RPMI7951 (cell line): ENCODE data around the gene OR14C36. TPM values are rescaled to one million over a fixed set of nuclear protein-coding genes. Genes with fewer than 3 reads are reported as not detected.
A peak's percentile ranks its signal among the peaks of the same experiment; 100 is the strongest.
"Not testable (repeated sequence)": the region's sequence is repeated elsewhere in the genome, so short reads cannot be mapped to it uniquely, and the experiment has no call there.

ENCODE experiments used
- DNase-seq: peaks from one replicate; pipeline ENCODE4 v3.0.0-alpha.2; 2012; ENCODE audit warnings: low read depth
- total RNA-seq: library from RNA; depleted of rRNA; stranded (reverse); fragments of >200 nt; shearing (Covaris generic); gene quantifications from 2 replicates; pipeline ENCODE4 v1.2.3, GENCODE V29; 2014; rRNA removed

OR14C36 gene
- total RNA-seq = not detected in 2 replicates

DNA sequence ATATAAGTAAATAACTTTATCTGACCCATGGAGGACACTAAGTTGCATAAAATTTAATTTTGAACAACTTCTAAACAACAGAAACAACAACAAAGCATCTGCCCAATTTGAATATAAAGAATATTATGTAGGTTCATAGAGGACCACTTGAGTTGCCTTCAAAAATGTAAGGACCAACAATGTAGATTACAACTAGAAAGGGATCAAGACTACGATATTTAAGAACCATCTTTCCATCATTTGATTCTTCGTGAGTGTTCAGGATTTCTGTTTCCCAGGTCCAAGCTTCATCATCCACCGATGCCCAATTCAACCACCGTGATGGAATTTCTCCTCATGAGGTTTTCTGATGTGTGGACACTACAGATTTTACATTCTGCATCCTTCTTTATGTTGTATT, at the start of gene OR14C36:
OR14C36 (plus strand) TSS at position 301 of the 400 bp plus-strand sequence; CDS start at position 301, 0 bp downstream.
- no peak for DNase-seq

DNA sequence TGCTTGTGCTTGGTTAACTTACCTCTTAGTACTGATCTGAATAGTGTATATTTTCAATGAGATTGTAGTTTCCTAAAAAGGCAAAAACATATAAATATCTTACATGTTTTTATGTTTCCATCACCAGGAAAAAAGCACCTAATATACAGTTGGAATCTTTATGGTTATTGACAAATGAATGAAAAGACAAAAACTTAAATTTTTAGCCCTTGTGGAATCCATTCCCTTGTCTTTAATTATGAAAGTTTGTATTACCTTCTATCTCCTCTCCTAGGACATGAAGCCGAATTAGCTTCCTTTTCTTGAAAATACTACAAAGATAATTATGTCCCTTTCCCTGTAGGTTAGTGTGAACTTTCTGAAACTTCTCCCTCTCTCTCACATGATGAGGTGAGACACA, 45.3 kb upstream of the OR14C36 start, which contains the start of gene OR2T12:
OR2T12 (minus strand) TSS at position 101 of the 400 bp plus-strand sequence. CDS start 7,846 bp downstream, outside the sequence.
- DNase-seq = no peak

DNA sequence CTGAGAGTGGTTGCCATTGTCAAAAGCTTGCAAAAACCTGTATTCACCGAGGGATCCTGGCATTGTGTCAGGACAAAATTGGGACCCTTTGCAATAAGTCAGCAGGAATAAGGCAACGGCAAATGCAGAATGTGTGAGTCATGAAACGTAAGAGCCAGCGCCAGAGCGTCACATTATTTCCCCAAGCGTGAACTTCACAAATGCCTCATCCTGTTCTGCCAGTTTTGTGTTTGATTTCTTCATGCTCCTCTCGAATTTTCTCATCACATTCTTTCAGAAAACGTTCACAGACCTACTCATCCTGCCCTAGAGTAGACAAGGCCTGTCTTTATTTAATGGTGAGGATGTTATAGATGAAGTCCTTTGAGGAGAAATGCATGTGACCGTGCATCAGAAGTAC, 42.9 kb upstream of the OR14C36 start:
- DNase-seq = not testable (repeated sequence)

DNA sequence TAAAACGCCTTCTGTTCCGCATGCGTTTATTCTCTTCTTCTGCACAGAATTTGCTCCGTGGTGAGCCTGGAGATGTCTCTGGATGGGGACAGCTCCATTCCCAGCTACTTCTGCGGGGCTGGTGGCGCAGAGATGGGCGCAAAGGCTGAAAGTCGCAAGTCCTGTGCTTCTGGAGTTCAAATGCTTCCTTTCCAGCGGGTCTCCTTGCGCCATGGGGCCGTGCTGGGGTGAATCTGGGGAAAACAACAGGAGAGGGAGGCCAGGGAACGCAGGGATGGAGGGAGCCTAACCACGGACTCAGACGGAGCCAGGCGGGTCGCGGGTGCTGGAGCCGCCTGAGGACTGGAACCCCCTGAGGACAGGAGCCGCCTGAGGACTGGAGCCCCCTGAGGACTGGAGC, 42.5 kb upstream of the OR14C36 start:
- DNase-seq = no peak

DNA sequence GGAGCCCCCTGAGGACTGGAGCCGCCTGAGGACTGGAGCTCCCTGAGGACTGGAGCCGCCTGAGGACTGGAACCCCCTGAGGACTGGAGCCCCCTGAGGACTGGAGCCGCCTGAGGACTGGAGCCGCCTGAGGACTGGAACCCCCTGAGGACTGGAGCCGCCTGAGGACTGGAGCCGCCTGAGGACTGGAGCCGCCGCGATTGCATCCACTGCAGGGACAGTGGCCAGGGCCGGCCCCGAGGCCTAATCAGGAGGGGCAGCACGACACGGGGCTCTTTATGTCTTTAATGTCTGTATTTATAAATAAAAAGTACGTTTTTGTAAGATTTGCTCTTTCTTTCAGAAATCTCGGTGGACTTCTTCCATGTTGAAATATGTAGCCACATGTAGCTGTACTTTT, 41.8 kb upstream of the OR14C36 start:
- not testable (repeated sequence) for DNase-seq

GRCh38 chr1:248316796-248317195, 31.8 kb upstream of the OR14C36 start:
- DNase-seq = no peak

DNA sequence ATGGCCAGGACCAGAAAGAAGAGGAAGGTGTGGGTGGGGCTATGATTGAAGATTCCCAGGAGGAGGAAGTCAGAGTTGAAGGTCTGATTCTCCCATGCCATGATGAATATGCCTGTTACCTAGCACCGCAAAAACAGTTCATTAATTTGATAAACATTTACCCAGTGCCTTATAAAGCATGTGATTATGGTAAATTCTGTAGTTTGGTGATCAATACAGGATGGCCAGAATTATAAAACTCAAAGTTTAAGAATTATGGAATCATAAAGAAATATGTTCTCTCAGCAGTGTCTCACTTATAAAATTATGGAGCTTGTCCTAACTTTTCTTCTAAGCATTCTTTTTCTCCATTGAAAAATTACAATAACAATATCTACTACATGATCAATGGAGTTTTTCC, 24.1 kb upstream of the OR14C36 start, which contains the start of gene OR2M7:
OR2M7 (minus strand) TSS at position 101 of the 400 bp plus-strand sequence; CDS start at position 101, 0 bp downstream.
- DNase-seq = no peak

DNA sequence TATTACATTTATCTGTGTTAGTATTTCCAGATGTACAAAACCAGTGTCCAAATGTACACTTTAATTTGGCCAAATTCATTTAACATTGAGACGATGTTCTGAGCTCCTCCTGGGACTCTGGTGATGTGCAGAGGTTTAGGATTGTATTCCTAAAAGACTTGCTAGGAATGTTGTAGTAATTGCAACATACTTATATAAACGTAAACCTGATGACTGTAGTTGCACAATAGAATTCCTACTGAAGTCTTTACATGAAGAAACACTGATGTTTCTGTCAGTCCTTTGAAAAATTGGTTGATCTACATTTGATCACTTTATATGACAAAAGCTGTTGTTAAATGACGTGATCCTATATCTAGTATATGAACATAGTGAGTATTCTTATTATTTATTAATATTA, 5.1 kb upstream of the OR14C36 start:
- DNase-seq = no peak

DNA sequence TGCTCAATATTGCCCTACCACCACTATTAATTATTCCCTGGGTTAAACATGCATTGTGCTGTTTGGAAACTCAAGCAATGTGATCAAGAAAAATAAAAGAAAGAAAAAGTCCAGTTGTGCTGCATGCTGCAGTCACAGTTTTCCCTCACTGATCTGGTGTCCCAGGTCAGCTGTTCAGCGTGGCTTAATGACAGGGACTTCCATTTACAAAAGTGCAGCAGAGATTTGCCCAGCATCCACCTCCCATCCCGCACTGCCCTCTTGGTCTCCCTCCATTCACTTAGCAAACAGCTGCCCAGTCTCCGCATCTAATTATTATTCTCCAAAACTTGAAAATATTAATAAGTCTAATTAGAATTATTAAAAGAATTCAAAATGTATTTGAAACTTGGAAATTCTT, 10.8 kb downstream of the OR14C36 start:
- DNase-seq = no peak

DNA sequence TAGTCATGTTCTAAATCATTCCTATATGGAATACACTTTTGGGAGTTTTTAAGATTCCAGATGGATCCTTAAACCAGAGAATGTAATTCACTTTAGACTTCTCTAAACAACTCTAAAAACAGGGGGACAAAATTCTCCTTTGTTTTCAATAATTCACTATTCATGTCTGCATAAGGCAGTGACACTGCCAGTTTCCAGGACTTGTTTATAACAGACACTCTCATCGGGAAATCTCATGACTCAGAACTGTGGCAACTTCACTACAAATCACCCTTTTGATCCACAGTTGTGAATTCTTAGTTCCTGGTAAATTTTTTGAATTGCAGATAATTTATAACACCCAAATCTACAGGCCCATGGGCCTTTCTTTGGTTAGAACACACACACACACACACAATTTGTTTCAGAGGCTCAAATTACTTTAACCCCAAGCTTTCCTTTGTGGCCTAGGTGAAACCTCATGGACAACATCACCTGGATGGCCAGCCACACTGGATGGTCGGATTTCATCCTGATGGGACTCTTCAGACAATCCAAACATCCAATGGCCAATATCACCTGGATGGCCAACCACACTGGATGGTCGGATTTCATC, 12.6 kb downstream of the OR14C36 start, which contains the start of gene OR2T4:
OR2T4 (plus strand) TSS at position 545 of the 595 bp plus-strand sequence; CDS start at position 545, 0 bp downstream.
- no peak for DNase-seq

DNA sequence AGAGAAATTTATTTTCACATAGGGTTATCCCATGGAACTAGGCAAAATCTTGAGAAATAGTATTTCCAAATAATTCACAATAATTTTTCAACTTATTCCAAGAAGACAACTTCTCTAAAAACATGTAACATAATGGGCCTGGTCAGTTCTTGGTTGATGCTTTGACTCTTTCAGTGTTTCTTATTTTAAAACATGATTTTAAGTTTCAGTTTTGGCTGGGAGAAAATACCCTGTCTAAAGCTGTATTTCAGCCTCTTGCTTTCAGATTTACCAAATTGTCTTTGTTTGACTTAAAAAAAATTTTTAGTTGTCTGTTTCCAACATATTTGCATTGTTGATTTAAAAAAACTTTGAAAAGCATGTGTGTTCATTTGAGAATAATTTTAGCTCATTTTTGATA, 18.0 kb downstream of the OR14C36 start:
- DNase-seq = no peak

GRCh38 chr1:248372394-248372793, 23.8 kb downstream of the OR14C36 start:
- no peak for DNase-seq

DNA sequence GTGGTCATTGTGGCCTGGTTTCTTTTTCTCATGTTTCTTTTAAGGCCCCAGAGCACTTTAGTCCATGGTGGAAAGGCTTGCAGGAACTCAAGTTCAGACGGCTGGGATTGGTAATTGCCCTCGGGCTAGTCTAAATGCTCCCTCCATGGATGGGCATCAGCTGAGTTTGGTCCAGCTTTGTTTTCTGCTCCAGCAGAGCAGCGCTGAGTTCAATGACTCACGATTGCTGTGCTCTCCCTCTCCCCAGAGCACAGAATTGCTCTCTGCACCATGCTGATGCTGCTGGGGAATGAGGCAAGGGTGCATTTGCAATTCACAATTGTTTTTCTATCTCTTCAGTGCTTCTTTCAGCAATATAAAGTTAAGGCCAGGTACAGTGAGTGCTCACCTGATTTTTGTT, 25.2 kb downstream of the OR14C36 start:
- peak; percentile 1 for DNase-seq

DNA sequence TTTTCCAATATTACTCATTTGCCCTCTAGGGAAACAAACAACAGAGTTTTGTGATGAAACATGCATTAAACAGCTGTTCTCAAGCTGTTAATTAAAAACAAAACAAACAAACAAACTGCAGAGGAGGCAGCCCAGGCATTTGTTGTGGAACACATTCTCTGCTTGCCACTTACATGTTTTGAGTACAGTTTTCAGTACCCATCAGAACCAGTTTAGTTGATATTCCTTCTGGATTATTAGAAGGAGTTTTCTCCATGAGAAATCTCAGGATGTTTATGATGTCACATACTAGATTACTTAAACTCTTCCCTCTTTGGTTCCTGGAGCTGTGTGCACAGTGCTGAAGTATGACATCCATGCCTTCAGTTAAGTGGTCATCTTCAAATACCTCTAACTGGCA, 26.9 kb downstream of the OR14C36 start, which contains the start of gene OR2T6:
OR2T6 (plus strand) TSS at position 301 of the 400 bp plus-strand sequence. CDS start 11,863 bp downstream, outside the sequence.
- no peak for DNase-seq

- DNase-seq = no peak
These were observed 28.3 kb downstream of the OR14C36 start for GRCh38 chr1:248376916-248377315.

DNA sequence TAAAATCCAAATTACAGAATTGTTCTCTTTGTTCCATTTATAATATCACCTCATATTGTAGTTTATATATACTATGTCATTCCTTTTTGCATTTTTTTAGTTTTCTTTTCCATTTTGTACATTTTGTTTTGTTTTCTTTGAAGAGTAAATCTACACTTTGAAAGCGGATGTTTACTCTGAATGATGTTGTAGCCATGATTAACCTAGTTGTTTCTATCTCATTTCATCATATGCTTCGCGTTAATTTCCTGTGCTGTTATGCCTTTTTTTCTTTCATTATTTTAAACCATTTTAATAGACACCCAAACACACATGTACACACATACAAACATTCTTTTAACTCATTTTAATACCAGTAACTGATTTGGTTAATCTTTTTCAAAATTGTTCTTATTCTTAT, 32.3 kb downstream of the OR14C36 start:
- DNase-seq = no peak

- no peak for DNase-seq
These were observed 39.9 kb downstream of the OR14C36 start for GRCh38 chr1:248388426-248388825.

GRCh38 chr1:248393050-248393449, 44.5 kb downstream of the OR14C36 start:
- no peak for DNase-seq

Other genes starting within 250 kb of the OR14C36 start
- not detected in 2 replicates for gene OR2M5, start 203.6 kb upstream of the OR14C36 start, total RNA-seq
- not detected in 2 replicates for gene OR2M2, start 174.0 kb upstream of the OR14C36 start, total RNA-seq
- not detected in 2 replicates for gene OR2M3, start 151.5 kb upstream of the OR14C36 start, total RNA-seq
- gene OR2M4, start 117.4 kb upstream of the OR14C36 start, total RNA-seq = 0.20 TPM in 1 of 2 replicates, not detected in the other
- not detected in 2 replicates for gene OR2T33, start 70.8 kb upstream of the OR14C36 start, total RNA-seq
- not detected in 2 replicates for gene OR2T12, start 45.4 kb upstream of the OR14C36 start, total RNA-seq
- gene OR2M7, start 24.2 kb upstream of the OR14C36 start, total RNA-seq = not detected in 2 replicates
- not detected in 2 replicates for gene OR2T4, start 12.9 kb downstream of the OR14C36 start, total RNA-seq
- gene OR2T6, start 27.0 kb downstream of the OR14C36 start, total RNA-seq = not detected in 2 replicates
- not detected in 2 replicates for gene OR2T1, start 54.3 kb downstream of the OR14C36 start, total RNA-seq
- gene OR2T2, start 96.9 kb downstream of the OR14C36 start, total RNA-seq = not detected in 2 replicates
- not detected in 2 replicates for gene OR2T3, start 124.6 kb downstream of the OR14C36 start, total RNA-seq
- gene OR2T5, start 139.8 kb downstream of the OR14C36 start, total RNA-seq = not detected in 2 replicates
- gene OR2G6, start 159.3 kb downstream of the OR14C36 start, total RNA-seq = not detected in 2 replicates
- not detected in 2 replicates for gene OR2T29, start 214.0 kb downstream of the OR14C36 start, total RNA-seq
- not detected in 2 replicates for gene OR2T34, start 226.0 kb downstream of the OR14C36 start, total RNA-seq
- not detected in 2 replicates for gene OR2T10, start 248.9 kb downstream of the OR14C36 start, total RNA-seq